Measurements from ENCODE around the gene MTERF4.
A peak's percentile ranks its signal among the peaks of the same experiment; 100 is the strongest.

- TF ChIP-seq ELK1 (IDR thresholded peaks at IDR 0.05; ENCODE audit: borderline replicate concordance, low read depth, low read length) (no peak), CTCF (conservative IDR thresholded peaks at IDR 0.05; ENCODE audit: low read depth, low read length) (0 out of 2 replicates have a peak, but pooled peaks have one; percentile 25)
Measured at GRCh38 chr2:241149925-241150659, 48.0 kb upstream of the MTERF4 start, which contains the start of gene PPP1R7.

All from IMR-90 (cell line).